GM18502 (cell line): Measurements from ENCODE around the gene MDC1.
"Not testable (repeated sequence)": the region's sequence is repeated elsewhere in the genome, so short reads cannot be mapped to it uniquely, and the experiment has no call there.

Experiments
- ATAC-seq: cut with Tn5 transposase; IDR thresholded peaks from one replicate; pipeline ENCODE4 v1.9.1; 2021; ENCODE audit warnings: mild to moderate bottlenecking; ENCODE audit not compliant: unreplicated experiment, poor library complexity

MDC1 gene, protein sequence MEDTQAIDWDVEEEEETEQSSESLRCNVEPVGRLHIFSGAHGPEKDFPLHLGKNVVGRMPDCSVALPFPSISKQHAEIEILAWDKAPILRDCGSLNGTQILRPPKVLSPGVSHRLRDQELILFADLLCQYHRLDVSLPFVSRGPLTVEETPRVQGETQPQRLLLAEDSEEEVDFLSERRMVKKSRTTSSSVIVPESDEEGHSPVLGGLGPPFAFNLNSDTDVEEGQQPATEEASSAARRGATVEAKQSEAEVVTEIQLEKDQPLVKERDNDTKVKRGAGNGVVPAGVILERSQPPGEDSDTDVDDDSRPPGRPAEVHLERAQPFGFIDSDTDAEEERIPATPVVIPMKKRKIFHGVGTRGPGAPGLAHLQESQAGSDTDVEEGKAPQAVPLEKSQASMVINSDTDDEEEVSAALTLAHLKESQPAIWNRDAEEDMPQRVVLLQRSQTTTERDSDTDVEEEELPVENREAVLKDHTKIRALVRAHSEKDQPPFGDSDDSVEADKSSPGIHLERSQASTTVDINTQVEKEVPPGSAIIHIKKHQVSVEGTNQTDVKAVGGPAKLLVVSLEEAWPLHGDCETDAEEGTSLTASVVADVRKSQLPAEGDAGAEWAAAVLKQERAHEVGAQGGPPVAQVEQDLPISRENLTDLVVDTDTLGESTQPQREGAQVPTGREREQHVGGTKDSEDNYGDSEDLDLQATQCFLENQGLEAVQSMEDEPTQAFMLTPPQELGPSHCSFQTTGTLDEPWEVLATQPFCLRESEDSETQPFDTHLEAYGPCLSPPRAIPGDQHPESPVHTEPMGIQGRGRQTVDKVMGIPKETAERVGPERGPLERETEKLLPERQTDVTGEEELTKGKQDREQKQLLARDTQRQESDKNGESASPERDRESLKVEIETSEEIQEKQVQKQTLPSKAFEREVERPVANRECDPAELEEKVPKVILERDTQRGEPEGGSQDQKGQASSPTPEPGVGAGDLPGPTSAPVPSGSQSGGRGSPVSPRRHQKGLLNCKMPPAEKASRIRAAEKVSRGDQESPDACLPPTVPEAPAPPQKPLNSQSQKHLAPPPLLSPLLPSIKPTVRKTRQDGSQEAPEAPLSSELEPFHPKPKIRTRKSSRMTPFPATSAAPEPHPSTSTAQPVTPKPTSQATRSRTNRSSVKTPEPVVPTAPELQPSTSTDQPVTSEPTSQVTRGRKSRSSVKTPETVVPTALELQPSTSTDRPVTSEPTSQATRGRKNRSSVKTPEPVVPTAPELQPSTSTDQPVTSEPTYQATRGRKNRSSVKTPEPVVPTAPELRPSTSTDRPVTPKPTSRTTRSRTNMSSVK (N-terminal part only)

DNA sequence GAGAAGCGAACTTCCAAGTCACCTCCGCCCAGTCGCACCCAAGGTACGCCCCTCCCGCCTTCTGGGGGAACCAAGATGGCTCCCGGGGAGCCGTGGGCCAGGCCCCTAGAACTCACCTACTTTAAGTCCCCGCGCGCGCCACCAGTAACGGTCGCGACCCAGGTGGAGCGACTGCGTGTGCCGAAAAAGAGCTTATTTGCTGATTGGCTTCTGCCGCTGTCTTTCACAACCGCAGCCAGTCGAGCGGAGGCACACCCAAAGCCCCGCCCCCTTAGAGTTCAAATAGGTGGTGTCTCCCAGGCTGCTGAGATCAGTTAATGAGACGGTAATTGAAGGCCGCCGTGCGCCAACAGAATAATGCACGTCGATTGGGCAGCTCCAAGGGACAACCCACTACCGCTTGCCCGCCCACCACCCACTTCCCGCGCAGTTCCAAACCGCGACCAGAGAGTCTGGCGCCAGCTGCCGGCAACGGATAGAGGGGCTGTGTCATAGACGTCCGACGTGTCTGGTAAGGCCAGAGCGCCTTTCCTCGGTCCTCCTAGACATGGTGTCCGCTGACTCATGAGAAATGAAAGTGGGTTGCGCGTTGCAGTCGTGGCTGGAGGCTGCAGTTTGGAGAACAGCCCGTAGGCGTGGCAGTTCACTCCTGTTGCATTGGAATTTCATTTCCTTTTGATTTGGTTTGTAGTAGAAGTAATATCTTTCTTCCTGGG, at the start of gene MDC1:
Gene MDC1 (minus strand): TSS at position 153 of the 716 bp plus-strand sequence. CDS start 2,106 bp downstream, outside the sequence.
- peak; percentile 69 for ATAC-seq

DNA sequence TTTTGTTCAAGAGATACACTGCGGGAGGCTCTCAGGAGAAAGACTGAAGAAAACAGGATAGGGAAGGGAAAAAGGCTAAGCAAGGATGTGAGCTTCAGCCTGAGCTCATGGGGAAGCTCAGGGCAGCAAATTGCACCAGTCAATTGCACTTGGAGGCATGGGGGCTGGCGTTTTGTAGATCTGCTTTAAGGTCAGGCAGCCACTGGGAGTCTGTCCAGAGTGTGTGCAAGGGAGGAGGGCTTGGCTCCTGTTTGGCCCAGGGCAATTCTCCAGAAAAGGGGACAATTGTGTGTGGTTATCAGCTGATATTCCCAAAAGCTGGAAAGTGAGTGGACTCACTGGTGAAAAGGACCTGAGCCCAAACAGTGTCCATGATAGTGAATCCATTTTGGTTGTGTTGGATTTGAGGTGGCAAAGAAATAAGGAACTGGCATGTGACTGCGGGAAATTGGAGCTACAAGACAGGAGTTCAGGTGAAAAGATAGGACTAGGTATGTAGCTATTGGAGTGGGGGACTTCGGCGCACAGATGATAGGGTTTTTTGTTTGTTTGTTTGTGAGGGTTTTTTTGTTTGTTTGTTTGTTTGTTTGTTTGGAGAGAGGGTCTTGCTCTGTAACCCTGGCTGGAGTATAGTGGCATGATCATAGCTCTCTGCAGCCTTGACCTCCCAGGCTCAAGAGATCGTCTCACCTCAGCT, 49.5 kb upstream of the MDC1 start:
- ATAC-seq, result no peak

DNA sequence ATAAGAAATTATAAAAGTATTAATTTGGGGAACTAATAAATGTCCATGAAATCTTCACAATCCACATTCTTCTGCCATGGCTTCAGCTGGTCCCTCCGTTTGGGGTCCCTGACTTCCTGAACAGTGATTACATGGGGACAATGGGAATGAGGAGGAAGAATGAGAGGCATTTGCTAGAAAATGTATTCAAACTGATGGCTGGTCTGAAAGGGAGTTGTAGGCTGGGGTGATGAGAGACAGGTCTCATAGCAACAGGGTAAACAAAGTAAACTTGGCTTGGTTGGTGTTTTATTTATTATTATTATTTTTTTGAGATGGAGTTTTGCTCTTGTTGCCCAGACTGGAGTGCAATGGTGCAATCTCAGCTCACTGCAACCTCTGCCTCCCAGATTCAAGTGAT, 48.4 kb upstream of the MDC1 start:
- not testable (repeated sequence) for ATAC-seq

DNA sequence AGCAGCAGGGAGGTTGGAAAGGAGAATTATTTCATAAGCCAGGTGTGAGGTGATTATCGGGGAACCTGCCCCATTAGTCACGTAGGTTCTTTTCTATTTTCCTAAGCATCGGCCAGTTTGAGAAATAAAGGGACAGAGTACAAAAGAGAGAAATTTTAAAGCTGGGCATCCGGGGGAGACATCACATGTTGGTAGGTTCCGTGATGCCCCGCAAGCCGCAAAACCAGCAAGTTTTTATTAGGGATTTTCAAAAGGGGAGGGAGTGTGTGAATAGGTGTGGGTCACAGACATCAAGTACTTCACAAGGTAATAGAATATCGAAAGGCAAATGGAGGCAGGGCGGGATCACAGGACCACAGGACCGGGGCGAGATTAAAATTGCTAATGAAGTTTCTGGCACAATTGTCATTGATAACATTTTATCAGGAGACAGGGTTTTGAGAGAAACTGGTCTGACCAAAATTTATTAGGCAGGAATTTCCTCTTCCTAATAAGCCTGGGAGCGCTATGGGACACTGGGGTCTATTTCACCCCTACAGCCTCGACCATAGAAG, 47.5 kb upstream of the MDC1 start:
- ATAC-seq, result not testable (repeated sequence)

DNA sequence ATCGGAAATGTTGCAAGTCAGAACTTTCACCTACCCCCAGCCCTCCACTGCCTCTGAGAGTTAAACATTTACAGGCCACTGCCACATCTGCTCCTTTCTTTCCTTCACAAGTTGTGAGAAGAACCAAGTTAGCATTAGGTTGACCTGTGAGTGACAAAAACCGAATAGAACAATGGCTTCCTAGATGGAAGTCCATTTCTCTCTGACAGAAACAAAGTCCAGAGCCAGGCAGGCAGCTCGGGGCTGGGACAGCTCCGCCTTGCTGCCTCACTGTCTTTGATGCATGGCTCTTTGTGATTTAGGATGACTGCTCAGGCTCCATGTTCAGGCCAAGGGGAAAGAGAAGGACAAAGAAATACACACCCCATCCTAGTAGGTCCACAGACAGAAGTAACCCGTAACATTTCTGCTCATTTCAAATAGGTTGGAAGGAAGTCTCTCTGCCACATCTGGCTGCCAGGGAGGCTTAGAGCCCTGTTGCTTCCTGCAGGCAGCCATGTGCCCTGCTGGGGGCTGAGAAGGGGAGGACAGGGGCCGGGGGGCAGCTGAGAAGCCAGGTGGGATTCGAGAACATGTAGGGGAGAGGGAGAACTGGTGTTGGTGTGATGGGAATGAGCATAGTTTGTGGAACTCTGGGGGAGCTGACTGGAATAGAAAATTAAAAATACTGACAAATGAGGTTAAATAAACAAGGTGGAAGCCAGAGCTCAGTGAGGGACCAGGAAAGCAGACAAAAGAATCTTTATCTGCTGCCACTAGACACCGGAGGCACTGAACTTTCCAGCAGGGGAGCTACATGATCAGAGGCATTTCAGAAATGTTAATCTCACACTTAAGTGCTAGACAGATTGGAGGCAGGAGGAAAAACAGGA, 46.8 kb upstream of the MDC1 start:
- ATAC-seq, result no peak

DNA sequence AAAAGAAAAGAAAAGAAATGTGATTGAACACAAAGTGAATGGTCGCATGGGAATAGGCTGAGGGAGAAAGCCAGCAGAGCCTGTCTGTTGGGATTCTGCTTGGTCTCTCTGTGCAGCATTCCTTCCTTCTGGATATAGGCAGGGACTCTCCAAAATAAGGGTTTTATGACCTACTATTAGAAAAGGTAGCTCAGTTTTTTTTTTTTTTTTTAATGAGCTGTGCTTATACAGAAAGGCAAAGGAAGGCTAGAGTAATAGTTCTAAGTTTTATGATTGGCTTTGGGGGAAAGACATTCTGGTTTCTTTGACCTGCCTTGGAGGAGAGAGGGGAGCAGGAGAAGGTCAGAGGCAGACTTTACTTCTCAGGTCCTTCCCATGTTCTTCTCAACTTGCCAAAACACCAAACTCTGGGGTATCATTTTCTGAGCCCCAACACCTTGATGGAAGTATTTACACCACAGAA, 46.1 kb upstream of the MDC1 start:
- no peak for ATAC-seq

DNA sequence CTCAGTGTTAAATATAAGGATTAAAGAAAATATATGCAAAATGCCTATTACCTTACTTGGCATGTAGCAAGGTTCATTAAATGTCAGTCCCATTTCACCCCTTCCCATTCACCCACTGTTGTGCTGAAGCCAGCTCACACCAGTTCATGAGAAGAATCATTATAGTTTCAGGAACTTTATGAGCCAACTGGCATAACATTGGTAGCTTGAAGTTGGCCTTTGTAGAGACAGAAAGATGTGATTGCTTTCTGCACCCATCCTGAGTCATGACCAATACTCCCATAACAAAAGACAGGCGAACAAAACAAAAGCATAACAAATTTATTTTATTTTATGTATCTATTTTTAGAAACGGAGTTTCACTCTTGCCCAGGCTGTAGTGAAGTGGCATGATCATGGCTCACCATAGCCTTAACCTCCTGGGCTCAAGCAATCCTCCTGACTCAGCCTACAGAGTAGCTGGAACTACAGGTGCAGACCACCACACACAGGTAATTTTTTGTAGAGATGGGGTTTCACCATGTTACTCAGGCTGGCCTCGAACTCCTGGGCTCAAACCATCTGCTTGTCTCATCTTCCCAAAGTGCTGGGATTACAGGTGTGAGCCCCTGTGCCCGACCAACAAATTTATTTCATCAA, 44.8 kb upstream of the MDC1 start:
- ATAC-seq, result no peak

DNA sequence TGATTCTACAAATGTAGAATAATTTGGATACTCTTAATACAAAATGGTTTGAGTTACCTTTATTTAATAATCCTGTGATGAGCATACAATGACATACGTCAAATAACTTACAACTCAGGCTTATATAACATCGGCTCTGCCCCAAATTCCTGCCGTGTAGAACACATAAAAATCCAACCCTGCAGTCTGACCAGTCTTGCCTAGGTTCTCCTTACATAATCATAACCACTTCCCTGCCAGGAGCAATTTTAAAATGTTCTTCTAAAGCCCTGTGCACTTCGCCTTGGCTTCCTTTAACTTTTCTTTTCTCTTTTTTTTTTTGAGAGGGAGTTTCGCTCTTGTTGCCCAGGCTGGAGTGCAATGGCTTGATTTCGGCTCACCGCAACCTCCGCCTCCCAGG, 43.5 kb upstream of the MDC1 start:
- ATAC-seq, result no peak

DNA sequence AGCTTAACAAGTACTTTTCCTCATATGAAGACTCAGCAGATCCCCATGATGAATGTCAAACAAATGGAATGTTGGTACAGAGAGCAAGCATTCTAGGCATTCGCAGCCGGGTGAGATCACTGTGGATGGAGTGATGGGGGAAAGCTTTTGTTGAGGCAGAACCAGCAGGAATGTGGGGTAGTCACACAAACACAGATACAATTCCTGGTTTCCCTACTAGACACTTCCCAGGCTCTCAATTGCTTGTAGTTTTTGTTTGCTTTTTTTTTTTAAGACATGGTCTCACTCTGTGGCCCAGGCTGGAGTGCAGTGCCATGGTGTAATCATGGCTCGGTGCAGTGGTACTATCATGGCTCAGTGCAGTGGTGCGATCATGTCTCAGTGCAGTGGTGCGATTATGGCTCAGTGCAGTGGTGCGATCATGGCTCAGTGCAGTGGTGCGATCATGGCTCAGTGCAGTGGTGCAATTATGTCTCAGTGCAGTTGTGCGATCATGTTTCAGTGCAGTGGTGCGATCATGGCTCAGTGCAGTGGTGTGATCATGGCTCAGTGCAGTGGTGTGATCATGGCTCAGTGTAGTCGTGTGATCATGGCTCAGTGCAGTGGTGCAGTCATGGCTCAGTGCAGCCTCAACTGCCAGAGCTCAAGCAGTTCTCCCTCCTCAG, 42.6 kb upstream of the MDC1 start:
- ATAC-seq, result no peak

DNA sequence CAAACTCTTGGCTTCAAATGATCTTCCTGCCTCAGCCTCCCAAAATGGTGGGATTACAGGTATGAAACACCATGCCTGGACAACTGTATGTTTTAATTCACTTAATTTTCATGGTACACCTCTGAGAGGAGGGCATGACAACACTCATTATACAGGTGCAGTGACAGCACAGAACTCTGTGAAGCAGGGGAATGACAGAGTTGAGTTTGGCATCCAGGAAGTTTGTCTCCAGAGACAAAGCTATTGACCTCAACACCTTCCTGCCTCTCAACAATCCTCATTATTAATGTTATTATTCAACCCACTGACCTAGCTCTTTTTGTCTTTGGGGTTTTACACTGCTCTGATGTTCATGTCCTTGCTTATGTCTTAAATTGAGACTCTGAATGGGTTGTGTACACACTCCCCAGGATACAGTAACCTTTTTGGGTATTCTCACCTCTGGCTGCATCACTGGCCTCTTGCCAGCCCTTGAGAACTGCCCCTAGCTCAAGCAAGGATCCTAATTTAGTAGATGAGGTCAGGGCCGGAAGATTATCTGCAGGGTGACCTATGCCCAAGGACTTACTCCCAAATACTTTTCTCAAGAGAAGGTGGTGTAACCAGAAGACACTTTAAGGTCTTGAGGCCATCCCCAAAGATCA, 40.3 kb upstream of the MDC1 start:
- ATAC-seq, result no peak

DNA sequence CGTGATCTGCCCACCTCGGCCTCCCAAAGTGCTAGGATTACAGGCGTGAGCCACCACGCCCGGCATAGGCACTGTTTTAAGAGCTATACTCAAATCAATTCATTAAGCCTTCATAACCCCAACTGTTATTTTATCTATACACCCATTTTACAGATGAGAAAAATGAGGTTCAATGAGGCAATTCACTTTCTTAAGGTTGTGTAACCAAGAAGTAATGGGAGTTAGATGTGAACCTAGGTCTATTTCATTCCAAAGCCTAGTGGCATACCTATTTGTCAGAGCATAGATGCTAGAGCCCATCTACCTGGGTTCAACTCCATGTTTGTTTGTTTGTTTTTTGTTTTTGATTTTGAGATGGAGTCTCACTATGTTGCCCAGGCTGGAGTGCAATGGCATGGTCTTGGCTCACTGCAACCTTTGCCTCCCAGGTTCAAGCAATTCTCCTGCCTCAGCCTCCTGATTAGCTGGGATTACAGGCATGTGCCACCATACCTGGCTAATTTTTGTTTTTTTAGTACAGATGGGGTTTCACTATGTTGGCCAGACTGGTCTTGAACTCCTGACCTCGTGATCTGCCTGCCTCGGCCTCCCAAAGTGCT, 39.4 kb upstream of the MDC1 start:
- not testable (repeated sequence) for ATAC-seq

DNA sequence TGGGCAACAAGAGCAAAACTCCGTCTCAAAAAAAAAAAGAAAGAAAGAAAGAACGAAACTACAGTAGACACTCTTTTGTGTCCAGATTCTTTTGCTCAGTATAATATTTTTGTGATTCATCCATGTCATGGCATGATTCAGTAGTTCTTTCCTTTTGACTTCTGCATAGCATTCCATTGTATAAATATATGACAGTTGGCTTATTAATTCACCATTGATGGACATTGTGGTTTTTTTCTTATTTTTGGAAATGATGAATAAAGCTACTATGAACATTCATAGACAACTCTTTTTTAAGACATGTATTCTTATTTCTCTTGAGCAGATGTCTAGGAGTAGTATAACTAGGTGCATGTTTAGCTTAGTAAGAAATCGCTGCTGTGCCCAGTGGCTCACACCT, 37.5 kb upstream of the MDC1 start:
- no peak for ATAC-seq

DNA sequence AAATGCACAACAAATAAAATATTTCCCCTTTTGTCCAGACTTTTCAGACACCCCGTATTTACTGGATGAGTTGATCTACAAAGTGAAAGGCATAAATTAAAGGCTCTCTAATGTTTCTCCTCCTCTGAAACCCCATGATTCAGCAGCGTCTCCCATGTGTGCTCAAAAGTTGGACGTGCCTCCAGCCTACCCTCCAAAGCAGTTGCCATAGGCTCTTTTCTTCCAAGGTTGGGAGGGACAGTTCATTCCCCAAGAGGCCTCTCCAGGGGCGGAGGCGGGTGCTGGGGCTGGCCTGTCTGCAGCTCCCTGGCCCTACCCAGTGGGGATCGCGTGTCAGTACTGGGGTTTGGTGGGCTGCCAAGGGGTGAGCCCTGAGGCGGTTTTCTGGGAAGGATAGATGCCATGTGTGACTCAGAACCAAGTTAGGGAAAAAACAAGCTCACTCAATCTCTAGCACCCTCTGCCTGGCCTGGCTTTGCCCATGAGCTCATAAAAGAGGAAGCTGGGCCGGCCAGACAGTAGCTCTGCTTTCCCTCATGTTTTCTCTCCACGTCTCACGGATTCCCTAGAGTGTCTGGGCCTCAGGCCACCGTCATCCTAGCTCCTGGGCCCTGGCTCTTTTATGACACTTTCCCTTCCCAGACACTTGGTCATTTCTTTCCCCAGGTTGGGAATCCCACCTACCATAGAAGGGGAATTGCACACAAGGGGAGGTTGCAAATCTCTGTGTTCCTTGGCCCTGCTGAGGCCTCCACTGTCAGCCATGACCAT, 35.3 kb upstream of the MDC1 start:
- ATAC-seq, result no peak

DNA sequence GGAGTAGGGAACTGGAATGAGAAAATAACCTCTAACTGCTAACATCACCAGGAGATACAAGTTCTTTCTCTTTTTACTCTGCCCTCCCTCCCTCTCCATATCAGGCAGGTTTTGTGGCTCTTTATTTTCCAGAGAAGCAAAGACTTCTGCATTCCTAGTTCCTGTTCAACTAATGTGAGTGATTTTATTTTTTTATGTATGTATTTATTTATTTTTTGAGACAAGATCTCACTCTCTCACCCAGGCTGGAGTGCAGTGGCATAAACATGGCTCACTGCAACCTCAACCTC, 33.2 kb upstream of the MDC1 start:
- ATAC-seq, result no peak

DNA sequence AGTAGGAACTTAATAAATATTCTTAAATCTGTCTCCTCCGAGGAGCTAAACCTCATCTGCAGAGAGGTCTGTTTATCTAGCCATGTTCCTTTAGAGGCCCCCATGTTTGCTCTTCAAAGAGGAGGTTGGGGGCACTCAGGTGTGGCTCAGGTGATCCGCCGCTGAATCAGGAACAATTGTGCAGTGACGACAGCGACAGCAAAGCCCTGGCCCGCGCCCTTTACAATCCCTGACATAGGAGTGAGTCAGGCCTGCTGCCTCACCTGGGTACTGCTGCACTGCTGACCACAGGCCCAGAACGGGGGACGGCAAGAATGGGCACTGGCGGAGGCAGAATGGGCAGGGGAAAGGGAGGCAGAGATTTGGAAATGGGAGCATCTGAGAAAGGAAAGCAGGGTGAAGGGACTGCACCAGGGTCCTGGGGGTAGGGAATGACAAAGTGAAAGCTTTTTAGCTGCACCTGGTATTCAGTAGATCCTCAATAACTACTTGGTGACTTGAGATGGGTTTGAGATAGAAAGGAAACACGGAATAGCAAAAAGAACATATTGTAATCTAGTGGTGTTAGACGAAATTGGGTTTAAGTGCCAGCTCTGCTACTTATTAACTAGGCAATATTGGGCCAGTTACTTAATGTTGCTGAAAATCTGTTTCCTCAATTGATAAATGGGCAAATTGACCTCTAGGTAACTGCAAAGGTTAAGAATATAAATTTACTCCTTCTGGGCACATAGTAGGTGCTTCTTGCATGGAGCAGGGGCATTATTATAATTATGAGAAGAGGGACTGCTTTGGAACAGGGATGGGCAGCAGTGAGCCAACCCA, 32.7 kb upstream of the MDC1 start:
- no peak for ATAC-seq
